ENCODE data around the gene PPIC. TPM values are rescaled to one million over a fixed set of nuclear protein-coding genes. Genes with fewer than 3 reads are reported as not detected.

PPIC gene
- total RNA-seq (not detected in 2 replicates), polyA plus RNA-seq (not detected in 2 replicates), polyA minus RNA-seq (not detected in 2 replicates)
- total RNA-seq (2013), result 0.58 TPM

DNA sequence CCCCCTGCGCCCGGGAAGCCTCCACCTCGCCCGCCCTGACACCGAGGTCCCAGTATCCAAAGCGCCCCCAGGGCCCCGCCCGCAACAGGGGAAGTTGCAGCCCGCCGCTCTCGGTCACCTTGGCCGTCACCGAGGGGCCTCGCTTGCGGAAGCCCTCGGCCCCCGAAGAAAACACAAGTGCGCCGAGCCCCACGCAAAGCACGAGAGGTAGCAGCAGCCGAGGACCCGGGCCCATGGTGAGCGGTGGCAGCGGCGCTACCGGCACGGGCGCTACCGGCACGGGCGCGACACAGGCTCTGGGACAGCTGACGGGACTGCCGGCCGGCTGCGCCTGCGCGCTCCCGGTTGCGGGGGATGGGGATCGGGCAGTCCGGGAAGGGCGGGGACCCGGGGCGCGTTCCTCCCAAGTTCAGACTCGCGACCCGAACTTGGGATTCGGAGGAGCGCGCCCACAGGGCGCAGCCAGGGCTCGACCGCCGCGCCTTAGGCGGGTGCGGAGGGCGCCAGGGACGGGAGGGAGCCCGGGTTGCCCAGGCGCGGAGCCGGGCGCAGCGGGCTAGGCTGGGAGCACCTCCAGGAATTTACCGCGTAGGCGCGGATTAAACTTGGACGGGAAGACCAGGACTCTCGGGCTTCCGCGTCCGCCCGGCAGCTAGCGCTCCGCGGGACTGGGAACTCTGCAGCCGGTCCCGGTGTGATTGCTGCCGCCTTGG lies at the start of gene PPIC:
Gene PPIC (minus strand): TSS at position 335 of the 713 bp plus-strand sequence. CDS start 100 bp downstream, at position 235.
- TF ChIP-seq CTCF (IDR thresholded peaks at IDR 0.05) (no peak), EZH2 (IDR thresholded peaks at IDR 0.05; ENCODE audit: borderline replicate concordance, insufficient read depth, low read depth, low read length, poor library complexity, severe bottlenecking) (no peak)
- peaks cover 12% of the 10 kb centered on the region for H3K4me1 Mint-ChIP-seq
- Histone ChIP-seq H3K27me3 (replicated peaks in 1 of 4; ENCODE audit: control extremely low read depth in 1 of 4, control insufficient read depth in 3 of 4, insufficient read depth in 4 of 4, low read length in 3 of 4) (peaks cover 2 to 64% (median 46%) of the 10 kb centered on the region in 4 experiments), H3K27ac (ENCODE audit: low read length in 2 of 2) (no peak within 1 kb of the TSS), H3K36me3 (replicated peaks in 1 of 2; ENCODE audit: control extremely low read depth in 1 of 2, control insufficient read depth in 1 of 2, extremely low read depth in 1 of 2, insufficient read depth in 2 of 2, low read length in 1 of 2) (no peaks in the 10 kb centered on the region), H3K4me1 (ENCODE audit: control insufficient read depth in 2 of 2, insufficient read depth in 2 of 2, low read length in 2 of 2) (peaks cover 19 to 22% of the 10 kb centered on the region in 2 donors), H3K79me2 (ENCODE audit: control insufficient read depth, insufficient read depth, low read length) (no peaks in the 10 kb centered on the region), H3K9ac (ENCODE audit: low read length) (peak within 1 kb of the TSS; percentile 69), H2AFZ (ENCODE audit: insufficient read depth, low read depth, low read length, poor library complexity, severe bottlenecking) (peak within 1 kb of the TSS; percentile 77), H3K4me2 (replicated peaks; ENCODE audit: low read depth, low read length, poor library complexity, severe bottlenecking) (peak within 1 kb of the TSS; percentile 97), H3K9me3 (ENCODE audit: control extremely low read depth in 1 of 3, control insufficient read depth in 2 of 3, insufficient read depth in 1 of 3, low read length in 2 of 3) (peaks cover 0 to 13% (median 0%) of the 10 kb centered on the region in 3 donors), H3K4me3 (ENCODE audit: control extremely low read depth in 1 of 5, extremely low read depth in 1 of 5, insufficient read depth in 1 of 5, low read depth in 2 of 5, low read length in 4 of 5) (peak within 1 kb of the TSS; percentile 11 to 69 (median 53)), H4K20me1 (ENCODE audit: control insufficient read depth, insufficient read depth, low read length, poor library complexity, severe bottlenecking) (no peaks in the 10 kb centered on the region)
- 1% methylated on average over 84 of the region's 84 CpGs for WGBS (ENCODE audit: insufficient coverage)
- peak within 1 kb of the TSS; percentile 91 for H3K4me3 Mint-ChIP-seq
- CTCF ChIA-PET, result no interaction called here
- intact Hi-C loops (cut with micrococcal nuclease), result no loop called here
- DNase-seq, result peak; percentile 51
- ATAC-seq (ENCODE audit: low read depth), result peak; percentile 26
- no peaks in the 10 kb centered on the region for H3K9me3 Mint-ChIP-seq (ENCODE audit: insufficient read depth)
- no peak within 1 kb of the TSS for H3K27ac Mint-ChIP-seq
- H3K27me3 Mint-ChIP-seq, result peaks cover 61% of the 10 kb centered on the region
- POLR2A ChIA-PET, result no interaction called here

DNA sequence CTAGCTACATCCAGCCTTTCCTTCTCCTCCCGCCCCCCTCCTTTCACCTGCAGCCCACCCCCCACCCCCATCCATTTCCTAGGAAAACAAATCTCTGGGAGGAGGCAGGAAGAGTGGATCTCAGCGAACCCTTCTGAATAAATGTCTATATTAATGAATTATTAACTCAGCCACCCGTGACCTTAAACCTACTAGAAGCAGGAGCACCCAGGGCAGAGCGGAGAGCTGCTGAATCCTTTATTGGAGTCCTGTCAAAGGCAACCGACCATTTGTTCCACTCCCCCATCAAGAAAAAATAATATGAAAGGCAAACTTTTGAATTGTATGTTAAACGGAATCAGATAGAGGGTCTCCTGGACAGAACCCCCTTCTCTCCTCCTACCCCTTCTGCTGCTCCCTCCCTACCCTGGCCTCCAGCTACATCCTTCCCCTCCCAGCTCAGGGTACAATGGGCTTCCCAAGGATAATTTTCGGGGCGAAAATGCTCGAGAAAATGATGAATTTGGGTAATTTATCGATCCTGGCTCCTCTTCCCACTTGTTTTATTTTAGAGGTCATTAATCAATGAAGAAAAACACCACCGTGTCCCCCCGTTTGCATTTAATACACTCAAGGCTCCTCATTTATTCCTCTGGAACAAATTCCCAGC lies 49.2 kb upstream of the PPIC start:
- no peak for TF ChIP-seq EZH2 (IDR thresholded peaks at IDR 0.05; ENCODE audit: borderline replicate concordance, insufficient read depth, low read depth, low read length, poor library complexity, severe bottlenecking)
- no peak for TF ChIP-seq CTCF (IDR thresholded peaks at IDR 0.05)
- peaks cover 26% of the 10 kb centered on the region for H3K4me1 Mint-ChIP-seq

More for the DNA sequence above, 49.2 kb upstream of the PPIC start:
- H3K4me2 ChIP-seq (replicated peaks; ENCODE audit: low read depth, low read length, poor library complexity, severe bottlenecking), result no peak overlapping the region
- H3K4me1 ChIP-seq (ENCODE audit: control insufficient read depth in 2 of 2, insufficient read depth in 2 of 2, low read length in 2 of 2), result peaks cover 31 to 40% of the 10 kb centered on the region in 2 donors
- no peak overlapping the region for H3K27ac ChIP-seq (ENCODE audit: low read length in 2 of 2)
- H3K27me3 ChIP-seq (replicated peaks in 1 of 4; ENCODE audit: control extremely low read depth in 1 of 4, control insufficient read depth in 3 of 4, insufficient read depth in 4 of 4, low read length in 3 of 4), result peaks cover 0 to 64% (median 46%) of the 10 kb centered on the region in 4 experiments
- H3K9me3 Mint-ChIP-seq (ENCODE audit: insufficient read depth), result no peaks in the 10 kb centered on the region
- ChIA-PET CTCF (no interaction called here), POLR2A (no interaction called here)
- WGBS (ENCODE audit: insufficient coverage), result no CpG with 5 or more reads among the region's 12 CpGs
- no peak overlapping the region for H2AFZ ChIP-seq (ENCODE audit: insufficient read depth, low read depth, low read length, poor library complexity, severe bottlenecking)
- H3K4me3 Mint-ChIP-seq, result no peak overlapping the region
- no peak for DNase-seq
- no peaks in the 10 kb centered on the region for H4K20me1 ChIP-seq (ENCODE audit: control insufficient read depth, insufficient read depth, low read length, poor library complexity, severe bottlenecking)
- no peak overlapping the region for H3K27ac Mint-ChIP-seq
- intact Hi-C loops (cut with micrococcal nuclease), result no loop called here
- H3K4me3 ChIP-seq (ENCODE audit: control extremely low read depth in 1 of 5, extremely low read depth in 1 of 5, insufficient read depth in 1 of 5, low read depth in 2 of 5, low read length in 4 of 5), result no peak overlapping the region
- peaks cover 68% of the 10 kb centered on the region for H3K27me3 Mint-ChIP-seq
- no peaks in the 10 kb centered on the region for H3K36me3 ChIP-seq (replicated peaks in 1 of 2; ENCODE audit: control extremely low read depth in 1 of 2, control insufficient read depth in 1 of 2, extremely low read depth in 1 of 2, insufficient read depth in 2 of 2, low read length in 1 of 2)
- H3K9ac ChIP-seq (ENCODE audit: low read length), result no peak overlapping the region
- no peaks in the 10 kb centered on the region for H3K79me2 ChIP-seq (ENCODE audit: control insufficient read depth, insufficient read depth, low read length)
- ATAC-seq (ENCODE audit: low read depth), result no peak
- peaks cover 0 to 15% (median 3%) of the 10 kb centered on the region in 3 donors for H3K9me3 ChIP-seq (ENCODE audit: control extremely low read depth in 1 of 3, control insufficient read depth in 2 of 3, insufficient read depth in 1 of 3, low read length in 2 of 3)
